HCEC 1CT (cell line): ENCODE results near the gene CCSER2.
"Not testable (repeated sequence)": the region's sequence is repeated elsewhere in the genome, so short reads cannot be mapped to it uniquely, and the experiment has no call there.

Experiments used
- DNase-seq: peaks from one replicate; pipeline ENCODE4 v3.0.0-alpha.2; 2017

CCSER2 gene

DNA sequence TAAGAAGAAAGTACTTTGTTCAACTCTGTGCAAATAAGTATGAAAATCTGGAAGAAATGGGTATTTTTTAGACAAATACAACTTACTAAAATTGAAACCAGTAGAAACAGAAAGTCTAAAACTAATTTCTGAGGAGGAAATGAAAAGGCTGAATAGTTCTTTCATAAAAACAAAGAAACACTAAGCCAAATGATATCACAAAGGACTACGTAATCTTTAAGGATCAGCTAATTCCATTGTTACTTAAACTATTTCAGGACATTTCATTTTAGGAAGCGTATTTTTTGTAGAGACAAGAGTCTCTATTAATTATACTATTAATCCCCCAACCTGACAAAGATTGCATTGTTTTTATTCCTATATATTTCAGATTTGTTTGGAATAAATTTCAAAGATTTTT is 11.2 kb upstream of the CCSER2 start:
- no peak for DNase-seq

DNA sequence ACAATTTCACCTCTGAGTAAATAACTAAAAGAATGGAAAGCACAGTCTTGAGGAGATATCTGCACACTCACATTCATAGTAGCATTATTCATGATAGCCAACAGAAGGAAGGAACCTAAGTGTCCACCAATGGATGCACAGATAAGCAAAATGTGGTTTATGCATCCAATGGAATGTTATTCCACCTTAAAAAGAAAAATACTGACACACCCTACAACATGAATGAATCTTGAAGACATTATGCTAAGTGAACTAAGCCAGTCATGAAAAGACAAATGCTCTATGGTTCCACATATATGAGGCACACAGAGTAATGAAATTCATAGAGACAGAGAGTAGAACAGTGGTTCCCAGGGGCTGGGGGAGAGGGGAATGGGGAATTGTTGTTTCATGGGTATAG is 6.5 kb upstream of the CCSER2 start:
- DNase-seq = no peak

DNA sequence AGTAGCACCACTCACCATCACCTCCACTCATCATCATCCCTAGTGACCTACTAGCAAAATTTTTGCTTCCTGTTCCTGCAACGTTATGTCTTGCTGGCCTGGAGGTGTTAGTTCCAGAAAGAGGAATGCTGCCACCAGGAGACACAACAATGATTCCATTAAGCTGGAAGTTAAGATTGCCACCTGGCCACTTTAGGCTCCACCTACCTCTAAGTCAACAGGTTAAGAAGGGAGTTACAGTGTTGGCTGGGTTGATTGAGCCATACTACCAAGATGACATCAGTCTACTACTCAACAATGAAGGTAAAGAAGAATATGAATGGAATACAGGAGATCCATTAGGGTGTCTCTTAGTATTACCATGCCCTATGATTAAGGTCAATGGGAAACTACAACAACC is 4.8 kb upstream of the CCSER2 start:
- DNase-seq = not testable (repeated sequence)

DNA sequence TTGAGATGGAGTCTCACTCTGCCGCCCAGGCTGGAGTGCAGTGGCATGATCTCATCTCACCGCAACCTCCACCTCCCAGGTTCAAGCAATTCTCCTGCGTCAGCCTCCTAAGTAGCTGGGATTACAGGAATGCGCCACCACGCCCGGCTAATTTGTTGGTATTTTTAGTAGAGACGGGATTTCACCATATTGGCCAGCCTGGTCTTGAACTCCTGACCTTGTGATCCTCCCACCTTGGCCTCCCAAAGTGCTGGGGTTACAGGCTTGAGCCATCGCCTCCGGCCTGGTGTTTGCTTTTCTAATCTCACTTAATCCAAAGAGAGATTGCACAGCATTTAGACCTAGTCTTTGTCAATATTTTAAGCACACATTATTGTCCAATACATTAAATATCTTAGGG is 1.4 kb upstream of the CCSER2 start:
- not testable (repeated sequence) for DNase-seq

DNA sequence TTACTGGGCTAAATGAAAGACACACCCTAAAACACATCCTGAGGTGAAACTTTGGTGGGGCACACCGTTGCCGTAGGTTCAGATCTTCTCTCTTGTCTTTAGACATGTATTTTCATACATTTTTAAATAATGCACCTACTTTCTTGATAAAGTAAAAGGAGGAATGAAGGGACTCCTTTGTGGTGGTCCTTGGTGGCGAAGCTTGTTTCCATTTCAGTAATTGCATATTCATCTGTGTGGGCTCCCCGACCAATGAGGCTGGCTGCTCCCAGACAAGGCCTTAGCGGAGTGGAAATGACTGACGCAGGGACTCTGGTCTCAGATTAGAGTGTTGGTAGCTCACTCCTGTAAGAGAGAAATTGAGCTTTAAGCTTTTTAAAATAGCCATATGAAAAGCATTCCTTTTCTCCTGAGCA is 815 bp downstream of the CCSER2 start:
- peak; percentile 35 for DNase-seq

DNA sequence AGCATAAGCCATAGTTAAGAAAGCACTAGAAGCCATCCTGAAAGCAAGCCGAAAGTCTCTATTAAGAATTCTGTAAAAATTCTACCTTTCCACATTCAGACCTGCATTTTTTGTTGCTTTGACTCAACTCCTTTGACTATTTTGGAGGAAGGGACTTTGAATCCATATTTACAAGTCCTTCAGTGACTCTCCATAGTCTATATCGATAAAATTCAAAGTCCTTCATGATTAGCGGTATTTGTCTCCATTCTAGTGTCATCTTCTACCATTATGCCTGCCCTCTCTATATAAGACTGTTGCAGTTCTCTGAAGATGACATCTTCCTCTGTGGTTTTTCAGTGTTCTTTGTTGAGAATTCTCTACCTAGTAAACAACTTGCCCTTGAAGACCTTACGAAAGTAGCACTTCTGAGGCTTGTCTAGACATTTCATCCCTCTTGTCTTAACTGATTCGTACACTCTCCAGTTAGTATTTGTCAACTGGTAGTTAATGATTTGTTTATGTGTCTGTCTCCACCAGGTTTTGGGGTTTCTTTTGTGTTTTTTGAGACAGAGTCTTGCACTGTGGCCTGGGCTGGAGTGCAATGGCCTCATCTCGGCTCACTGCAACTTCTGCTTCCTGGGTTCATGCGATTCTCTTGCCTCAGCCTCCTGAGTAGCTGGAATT is 1.7 kb downstream of the CCSER2 start:
- no peak for DNase-seq

DNA sequence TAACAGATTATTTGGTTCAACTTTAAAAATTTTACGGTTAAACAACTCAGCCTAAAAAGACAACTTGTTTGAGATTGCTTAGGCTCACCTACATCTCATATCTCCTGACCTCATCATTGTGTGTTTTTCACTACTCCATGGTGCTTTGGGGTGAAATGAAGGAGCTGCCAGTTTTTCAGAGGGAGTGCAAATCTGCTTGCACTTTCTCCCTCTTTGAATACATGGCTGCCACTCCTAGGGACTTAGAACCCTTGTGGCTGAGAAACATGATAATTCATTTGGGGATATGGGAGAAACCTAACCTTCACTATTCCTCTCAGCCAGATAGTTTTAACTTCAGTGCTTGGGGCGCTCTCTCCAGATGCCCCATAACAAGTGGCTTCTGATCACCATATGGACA is 2.7 kb downstream of the CCSER2 start:
- no peak for DNase-seq

DNA sequence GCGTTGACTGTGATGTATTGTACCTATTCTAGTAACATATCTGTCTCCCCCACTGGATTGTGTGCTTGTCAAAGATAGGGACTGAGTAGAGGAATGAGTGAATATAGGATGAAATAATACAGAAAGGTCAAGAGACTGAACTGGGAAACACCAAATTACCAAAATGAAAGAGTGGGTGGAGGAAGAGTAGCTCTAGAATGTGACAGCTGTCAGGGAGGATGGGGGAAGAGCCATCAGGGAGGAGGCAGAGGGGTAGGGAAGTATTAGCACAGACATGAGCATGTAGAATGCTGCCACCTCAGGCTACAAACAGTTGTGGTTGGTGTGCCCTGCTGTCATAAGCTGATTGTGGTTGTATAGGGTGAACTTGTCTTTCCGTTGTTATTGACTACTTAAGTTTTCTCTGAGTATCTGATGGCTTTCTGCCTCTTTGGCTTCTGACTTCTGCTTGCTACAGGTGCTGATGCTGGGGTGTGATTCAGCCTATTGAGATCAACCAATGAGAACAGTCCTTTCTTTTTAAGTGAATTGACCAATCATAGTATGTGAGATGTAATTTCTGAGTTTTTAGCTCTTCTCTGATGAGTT is 5.6 kb downstream of the CCSER2 start:
- peak; percentile 42 for DNase-seq

DNA sequence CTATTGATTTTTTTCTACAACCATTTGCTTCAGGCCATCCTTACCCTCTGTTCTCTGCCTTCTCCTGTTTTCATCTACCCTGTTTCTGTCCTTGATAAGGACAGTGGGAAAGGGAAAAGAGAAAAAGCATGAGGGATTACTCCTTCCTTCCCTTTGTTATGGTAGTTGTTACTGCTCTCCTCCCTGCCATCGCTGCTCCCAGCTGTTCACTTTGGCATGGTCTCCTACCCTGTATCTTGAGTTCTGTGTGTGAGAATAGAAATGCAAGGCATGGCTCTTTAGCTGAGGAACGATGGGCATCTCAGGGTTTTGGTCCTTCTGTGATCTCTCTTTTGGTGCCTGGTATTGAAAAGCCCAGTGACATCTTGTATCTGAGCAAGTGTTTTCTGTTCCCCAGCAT is 6.4 kb downstream of the CCSER2 start:
- DNase-seq = no peak

DNA sequence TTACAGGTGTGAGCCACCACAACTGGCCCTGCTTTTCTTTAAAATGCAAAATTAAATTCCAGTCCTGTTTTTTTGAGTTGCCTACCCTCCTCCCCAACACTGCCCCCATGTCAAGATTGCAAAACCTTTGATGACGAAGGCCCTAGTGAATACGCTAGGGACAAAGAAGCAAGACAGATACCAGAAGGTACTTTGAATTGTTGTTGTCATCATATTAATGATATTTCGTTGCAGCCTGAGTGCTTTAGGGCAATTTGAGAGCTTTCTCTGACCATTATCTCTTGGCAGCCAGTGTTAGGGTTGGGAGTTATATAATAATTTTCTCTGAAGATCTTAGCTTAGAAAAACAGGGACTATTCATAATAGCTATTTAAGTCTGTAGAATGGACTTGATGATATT is 7.1 kb downstream of the CCSER2 start:
- no peak for DNase-seq

DNA sequence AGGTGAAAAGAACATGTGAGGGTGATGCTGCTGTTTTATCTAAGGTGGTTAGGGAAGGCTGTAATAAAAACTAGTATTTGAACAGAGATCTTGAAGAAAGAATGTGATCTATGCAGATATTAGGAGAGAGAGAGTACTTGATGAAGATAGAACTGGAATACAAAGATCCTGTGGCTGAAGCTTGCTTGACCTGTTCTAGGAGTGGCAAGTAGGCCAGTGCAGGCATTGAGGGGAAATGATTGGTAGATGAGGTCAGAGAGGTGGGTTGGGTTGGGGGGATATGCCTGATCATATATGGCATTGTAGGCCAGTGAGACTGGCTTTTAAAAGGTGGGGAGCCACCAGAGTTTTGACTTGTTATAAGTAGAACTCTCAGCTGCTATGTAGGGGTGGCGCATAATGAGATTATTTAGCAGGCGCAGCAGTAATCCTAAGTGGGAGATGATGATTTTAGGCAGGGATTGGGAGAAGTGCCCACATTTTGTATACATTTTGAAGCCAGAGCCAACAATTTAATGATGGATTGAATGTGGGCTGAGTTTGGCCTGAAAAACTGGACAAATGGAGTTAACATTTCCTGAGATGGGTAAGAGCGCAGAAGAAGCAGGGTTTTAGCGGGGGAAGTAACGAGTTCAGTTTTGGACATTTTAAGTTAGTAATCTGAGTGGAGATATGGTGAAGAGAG is 8.2 kb downstream of the CCSER2 start:
- no peak for DNase-seq

DNA sequence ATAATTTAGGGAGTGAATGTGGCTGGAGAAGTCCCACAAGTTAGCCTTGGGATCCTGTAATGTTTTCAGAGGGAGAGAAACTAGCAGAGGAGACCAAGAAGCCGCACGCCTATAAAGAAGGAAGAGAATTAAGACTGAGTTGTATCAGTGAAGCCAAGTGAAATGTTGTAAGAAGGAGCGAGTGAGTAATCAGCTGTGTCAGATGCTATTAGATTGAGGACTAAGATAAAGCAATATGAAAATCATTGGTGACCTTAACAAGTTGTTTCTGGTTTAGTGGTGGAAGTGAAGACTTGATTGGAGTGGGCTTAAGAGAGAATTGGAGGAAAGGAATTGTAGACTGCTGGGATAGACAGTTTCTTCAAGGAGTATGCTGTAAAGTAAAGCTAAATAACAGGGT is 8.8 kb downstream of the CCSER2 start:
- DNase-seq = peak; percentile 61

DNA sequence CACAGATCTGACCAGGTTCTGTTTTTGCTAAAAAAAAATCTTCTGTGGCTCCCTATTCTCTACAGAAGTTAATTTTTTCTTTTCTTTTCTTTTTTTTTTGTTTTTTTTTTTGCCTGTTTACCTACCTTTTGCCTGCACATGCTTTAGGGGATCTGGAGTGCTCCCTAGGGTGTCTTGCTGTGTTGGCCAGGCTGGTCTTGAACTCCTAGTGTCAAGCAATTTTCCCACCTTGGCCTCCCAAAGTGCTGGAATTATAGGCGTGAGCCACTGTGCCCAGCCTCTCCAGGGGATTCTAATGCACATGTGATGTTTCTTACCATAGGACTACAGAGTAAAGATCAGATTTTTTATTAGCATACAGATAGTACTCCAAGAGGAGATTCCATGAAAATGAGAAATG is 10.6 kb downstream of the CCSER2 start:
- DNase-seq = no peak

DNA sequence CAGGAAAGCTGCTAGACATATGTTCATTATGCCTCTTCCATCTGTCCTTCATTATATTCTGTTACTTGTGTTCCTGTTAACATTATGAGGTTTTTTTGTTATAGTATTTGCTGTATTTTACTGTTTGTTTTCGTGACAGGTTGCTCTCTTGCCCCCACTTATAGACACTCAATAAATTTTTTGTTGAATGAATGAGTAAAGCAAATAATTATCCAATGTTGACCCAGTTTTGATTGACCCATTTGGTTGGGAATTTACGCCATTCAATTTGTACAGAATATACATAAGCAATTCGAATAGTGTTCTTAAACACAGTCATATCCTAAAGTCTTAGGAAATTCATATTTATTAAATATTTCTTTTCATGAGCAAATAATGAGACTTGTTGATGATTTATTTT is 11.8 kb downstream of the CCSER2 start:
- DNase-seq = no peak

DNA sequence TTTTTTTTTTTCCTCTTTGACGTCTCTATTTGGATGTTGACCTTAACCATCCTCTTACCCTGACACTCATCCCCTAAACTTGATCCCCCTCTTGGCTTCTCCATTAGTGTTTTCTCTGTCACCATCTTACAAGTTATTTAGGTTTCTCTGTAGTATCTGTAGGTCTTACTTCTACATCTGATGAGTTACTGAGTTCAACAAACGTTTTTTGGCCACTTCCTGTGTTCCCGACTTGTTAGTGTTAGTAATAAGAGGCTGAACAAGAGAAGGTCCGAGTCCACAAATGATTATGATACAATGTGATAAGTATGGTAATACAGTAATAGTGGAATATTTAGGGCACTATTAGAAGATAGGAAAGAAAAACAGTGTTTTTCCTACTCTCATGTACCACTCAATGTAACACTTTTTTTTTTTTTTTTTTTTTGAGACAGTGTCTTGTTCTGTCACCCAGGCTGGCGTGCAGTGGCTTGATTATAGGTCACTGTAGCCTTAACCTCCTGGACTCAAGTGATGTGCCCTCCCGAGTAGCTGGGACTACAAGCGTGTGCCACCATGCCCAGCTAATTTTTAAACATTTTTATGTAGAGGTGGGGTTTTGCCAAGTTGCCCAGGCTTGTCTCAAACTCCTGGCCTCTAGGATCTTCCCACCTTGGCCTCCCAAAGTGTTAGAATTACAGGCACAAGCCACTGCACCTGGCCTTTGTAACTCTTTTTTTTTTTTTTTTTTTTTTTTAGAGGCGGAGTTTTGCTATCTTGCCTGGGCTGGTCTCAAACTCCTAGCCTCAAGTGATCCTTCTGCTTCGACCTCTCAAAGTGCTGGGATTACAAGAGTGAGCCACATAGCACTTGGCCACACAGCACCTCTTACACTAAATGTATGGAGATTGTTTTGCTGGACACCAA is 12.5 kb downstream of the CCSER2 start:
- DNase-seq = no peak

DNA sequence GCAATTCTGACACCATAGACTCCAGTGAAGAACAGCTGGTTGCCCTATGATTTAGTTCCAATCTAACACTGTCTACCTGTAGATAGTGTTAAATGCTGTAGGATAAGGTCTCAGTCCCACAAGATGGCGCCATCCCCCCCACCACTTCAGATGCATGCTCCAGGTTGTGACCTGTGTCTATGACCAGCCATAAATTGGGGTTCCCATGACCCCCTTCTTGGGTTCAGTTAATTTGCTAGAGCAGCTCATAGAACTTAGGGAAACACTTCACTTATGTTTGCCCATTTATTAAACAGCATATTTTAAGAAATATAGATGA is 13.1 kb downstream of the CCSER2 start:
- DNase-seq = no peak

DNA sequence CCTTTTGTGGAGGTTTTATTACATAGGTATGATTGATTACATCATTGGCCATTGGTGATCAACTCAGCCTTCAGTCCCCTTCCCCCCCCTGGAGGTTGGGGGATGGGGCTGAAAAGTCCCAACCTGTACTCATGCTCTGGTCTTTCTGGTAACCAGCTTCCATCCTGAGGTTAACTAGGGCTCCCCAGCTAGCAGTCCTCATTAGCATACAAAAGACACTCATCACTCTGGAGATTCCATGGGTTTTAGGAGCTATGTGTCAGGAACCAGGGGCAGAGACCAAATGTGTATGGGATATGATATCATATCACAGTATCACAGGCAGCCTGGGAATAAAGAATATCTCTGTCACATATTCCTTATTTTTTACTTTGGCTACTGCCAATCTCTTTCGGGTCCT is 13.6 kb downstream of the CCSER2 start:
- no peak for DNase-seq

DNA sequence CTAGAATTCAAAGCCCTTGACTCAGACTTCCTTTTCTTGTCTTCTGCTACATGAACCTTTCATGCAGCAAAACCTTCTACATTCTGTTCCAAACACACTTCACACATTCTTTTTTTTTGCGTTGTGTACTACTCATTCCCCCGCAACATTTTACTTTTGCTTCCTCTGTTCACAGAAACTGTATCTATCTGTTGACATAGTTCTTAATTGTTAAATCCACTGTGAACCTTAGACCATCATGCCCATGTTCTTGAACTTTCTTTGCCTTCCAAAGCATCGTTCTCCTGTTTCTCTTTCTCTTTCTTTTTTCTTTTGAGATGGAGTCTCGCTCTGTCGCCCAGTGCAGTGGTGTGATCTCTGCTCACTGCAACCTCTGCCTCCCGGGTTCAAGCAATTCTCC is 14.2 kb downstream of the CCSER2 start:
- DNase-seq = no peak

DNA sequence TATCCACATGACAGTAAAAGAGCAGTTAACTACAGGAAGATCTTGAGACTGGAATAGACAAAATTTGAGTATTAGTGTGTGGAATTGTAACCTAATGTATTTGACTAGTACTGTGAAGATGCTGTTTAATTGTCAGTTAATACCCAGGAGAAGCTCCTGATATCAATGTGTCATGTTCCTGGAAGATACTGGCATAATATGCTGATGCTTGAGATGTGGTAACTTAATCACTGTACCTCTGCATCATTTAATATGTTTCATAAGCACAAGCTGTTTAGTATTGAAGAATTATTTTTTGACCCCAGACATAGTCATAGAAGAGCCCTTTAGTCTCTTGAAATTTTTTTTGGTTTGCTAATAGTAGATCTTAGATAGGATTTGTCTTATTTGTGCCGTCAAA is 15.4 kb downstream of the CCSER2 start:
- no peak for DNase-seq

DNA sequence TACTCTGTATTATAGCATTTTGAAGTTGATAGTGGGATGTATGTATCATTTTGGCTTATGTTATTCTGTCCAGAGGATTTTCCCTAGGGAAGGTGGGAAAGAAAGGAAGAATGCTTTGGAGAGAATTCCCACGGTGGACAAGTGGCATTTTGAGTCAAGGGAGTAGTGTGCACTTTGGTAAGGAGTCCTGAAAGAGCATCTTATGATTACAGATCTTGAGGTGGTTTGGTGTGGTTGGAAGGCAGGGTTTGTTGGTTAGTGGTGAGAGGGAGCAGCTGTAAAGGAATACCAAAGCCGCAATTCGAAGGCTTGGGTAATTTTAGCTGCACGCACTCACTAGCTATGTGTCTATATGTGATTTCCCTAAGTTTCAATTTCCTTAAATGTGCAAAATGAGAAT is 16.1 kb downstream of the CCSER2 start:
- DNase-seq = no peak

DNA sequence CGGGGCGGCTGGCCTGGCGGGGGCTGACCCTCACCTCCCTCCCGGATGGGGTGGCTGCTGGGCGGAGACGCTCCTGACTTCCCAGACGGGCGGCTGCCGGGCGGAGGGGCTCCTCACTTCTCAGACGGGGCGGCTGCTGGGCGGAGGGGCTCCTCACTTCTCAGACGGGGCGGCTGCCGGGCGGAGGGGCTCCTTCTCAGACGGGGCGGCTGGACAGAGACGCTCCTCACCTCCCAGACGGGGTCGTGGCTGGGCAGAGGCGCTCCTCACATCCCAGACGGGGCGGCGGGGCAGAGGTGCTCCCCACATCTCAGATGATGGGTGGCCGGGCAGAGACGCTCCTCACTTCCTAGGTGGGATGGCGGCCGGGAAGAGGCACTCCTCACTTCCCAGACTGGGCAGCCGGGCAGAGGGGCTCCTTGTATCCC is 19.2 kb downstream of the CCSER2 start:
- not testable (repeated sequence) for DNase-seq

DNA sequence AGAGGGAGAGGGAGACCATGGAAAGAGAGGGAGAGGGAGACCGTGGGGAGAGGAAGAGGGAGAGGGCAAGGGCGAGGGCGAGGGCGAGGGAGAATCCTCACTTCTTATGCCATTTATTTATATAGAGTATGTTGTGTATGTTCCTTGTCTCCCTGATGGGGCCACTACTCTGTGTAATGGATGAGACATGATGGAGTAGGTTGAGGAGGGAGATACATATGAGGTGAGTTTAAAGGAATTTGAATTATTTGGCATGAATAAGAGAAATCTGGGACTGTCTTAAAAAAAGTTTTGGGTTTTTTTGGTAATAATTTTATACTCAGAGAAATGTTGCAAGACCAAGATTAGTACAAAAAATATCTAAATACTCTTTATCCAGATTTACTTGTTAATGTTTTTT is 20.1 kb downstream of the CCSER2 start:
- peak; percentile 81 for DNase-seq

DNA sequence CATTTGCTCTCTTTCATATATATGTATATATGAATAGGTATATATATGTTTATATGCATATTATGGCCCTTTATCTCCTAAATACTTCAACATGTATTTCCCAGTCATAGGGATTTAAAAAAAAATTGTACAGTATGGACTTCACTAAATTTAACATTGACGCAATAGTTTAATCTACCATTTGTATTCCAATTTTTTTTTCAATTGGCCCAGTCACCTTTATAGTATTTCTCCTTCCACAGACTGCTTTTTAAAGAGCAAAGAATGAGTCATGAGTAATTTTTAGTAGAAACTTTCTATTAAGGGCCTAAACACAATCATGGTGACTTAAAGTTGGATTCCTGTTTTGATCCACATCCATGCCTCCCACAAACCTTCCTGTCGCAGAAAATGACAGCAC is 20.5 kb downstream of the CCSER2 start:
- peak; percentile 85 for DNase-seq
